ENCODE results near the gene CBY1. TPM values are rescaled to one million over a fixed set of nuclear protein-coding genes. Genes with fewer than 3 reads are reported as not detected.

The CBY1 gene
- total and polyA plus RNA-seq, 4 donors = 16.1 to 53.0 (median 37.8) TPM

DNA sequence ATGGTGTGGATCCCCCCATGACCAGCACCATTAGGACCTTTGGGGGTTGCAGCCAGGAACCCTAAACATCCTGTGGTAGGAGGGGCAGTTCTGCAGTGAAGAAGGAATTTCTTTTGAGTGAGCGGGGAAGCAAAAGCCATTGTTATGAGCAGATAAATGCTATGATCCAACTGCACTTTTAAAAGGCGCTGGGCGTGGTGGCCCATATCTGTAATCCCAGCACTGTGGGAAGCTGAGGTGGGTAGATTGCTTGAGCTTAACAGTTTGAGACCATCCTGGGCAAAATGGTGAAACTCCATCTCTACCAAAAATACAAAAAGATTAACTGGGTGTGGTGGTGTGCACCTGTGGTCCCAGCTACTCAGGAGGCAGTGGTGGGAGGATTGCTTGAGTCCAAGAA lies 19.4 kb downstream of the CBY1 start:
- 100% methylated on average over 1 of the region's 3 CpGs for WGBS (ENCODE audit: insufficient coverage)
- H3K9me3 ChIP-seq (ENCODE audit: control insufficient read depth, insufficient read depth, low read length) = no peaks in the 10 kb centered on the region
- no peak overlapping the region for H3K4me3 ChIP-seq (ENCODE audit: low read depth, low read length)
- DNase-seq (ENCODE audit: low read depth in 4 of 6, low spot score in 6 of 6) = no peak
- no peak overlapping the region for H3K27ac ChIP-seq (ENCODE audit: low read depth, low read length)
- H3K27me3 ChIP-seq (ENCODE audit: control insufficient read depth, insufficient read depth, low read length) = no peaks in the 10 kb centered on the region
- H3K4me1 ChIP-seq (ENCODE audit: control insufficient read depth, insufficient read depth, low read length) = peaks cover 14% of the 10 kb centered on the region
- peaks cover 38% of the 10 kb centered on the region for H3K36me3 ChIP-seq (ENCODE audit: control insufficient read depth, insufficient read depth, low read length)

DNA sequence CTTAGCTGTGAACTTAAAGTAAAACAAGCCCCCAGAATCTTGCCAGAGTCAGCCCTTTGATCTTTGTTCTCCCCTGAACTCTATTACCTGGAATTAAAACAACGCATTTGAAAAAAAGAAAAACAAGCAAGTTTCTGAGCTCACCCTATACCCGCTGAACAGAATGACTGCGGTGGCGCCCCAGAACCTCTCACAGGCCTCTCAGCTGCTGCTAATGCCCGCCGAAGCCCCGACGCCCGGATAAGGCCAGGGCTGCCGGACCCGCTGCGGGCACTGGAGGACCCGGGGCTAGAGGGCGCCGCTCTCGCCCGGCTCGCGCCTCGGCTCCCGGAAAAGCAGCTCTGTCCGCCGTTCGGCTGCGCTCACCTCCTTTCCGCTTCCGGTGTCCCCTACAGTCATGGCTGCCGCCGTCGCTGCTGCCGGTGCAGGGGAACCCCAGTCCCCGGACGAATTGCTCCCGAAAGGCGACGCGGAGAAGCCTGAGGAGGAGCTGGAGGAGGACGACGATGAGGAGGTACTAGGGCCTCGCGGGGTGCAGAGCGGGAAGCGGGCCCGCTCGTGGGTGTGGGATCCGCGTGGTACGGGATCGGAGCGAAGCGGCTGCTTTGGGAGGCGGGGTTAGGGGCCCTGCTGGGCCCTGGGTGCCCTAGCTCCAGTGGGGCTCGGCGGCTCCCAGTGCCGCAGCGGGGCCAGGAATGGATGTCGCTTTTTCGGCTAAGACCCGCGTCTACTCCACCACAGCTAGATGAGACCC lies 25.3 kb downstream of the CBY1 start, which contains the start of gene TOMM22:
Gene TOMM22 (plus strand): TSS at position 376 of the 754 bp plus-strand sequence. CDS start 22 bp downstream, at position 398.
- 0% methylated on average over 57 of the region's 60 CpGs for WGBS (ENCODE audit: insufficient coverage)
- no peaks in the 10 kb centered on the region for H3K27me3 ChIP-seq (ENCODE audit: control insufficient read depth, insufficient read depth, low read length)
- H3K4me3 ChIP-seq (ENCODE audit: low read depth, low read length) = peak within 1 kb of the TSS; percentile 94
- peaks cover 20% of the 10 kb centered on the region for H3K4me1 ChIP-seq (ENCODE audit: control insufficient read depth, insufficient read depth, low read length)
- H3K36me3 ChIP-seq (ENCODE audit: control insufficient read depth, insufficient read depth, low read length) = peaks cover 21% of the 10 kb centered on the region
- peak in 5 of 6 donors; percentile 68 to 96 (median 83) for DNase-seq (ENCODE audit: low read depth in 4 of 6, low spot score in 6 of 6)
- no peaks in the 10 kb centered on the region for H3K9me3 ChIP-seq (ENCODE audit: control insufficient read depth, insufficient read depth, low read length)
- H3K27ac ChIP-seq (ENCODE audit: low read depth, low read length) = no peak within 1 kb of the TSS

DNA sequence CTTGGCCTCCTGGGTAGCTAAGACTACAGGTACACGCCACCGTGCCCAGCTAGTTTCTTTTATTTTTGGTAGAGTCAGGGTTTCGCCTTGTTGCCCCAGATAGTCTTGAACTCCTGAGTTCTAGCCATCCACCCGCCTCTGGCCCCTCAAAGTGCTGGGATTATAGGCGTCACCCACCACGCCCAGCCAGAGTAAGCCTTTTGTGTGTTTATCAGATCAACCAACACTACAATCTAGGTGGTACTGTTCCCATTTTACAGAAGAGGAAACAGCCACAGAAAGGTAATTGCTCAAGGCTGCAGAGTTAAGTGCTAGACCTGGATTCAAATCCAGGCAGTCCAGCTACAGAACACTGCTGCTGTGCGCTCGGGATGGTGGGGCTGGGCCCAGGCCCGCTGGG lies 28.5 kb downstream of the CBY1 start:
- peaks cover 44% of the 10 kb centered on the region for H3K36me3 ChIP-seq (ENCODE audit: control insufficient read depth, insufficient read depth, low read length)
- WGBS (ENCODE audit: insufficient coverage) = 100% methylated on average over 2 of the region's 9 CpGs

DNA sequence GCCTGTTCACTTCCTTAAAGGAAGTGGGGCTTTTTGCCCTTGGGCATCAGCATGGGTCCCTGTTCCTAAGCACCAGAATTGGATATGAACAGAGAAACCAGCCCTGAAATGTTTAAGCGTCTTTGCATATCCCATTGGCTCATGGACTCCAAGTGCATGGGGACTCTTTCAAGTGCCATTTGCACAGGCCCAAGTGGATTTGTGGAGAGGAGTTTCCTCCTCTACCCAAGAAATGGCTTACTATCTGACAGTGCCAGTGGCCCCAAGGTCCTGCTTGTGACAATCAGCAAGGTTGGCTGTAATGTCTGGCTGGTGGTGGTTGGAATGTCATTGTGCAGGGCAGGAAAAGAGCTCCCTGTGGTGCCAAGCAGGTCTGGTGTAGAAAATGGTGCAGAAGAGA lies 29.3 kb downstream of the CBY1 start:
- Histone ChIP-seq H3K4me1 (ENCODE audit: control insufficient read depth, insufficient read depth, low read length) (peaks cover 10% of the 10 kb centered on the region), H3K27me3 (ENCODE audit: control insufficient read depth, insufficient read depth, low read length) (no peaks in the 10 kb centered on the region), H3K27ac (ENCODE audit: low read depth, low read length) (no peak overlapping the region), H3K4me3 (ENCODE audit: low read depth, low read length) (no peak overlapping the region), H3K36me3 (ENCODE audit: control insufficient read depth, insufficient read depth, low read length) (peaks cover 51% of the 10 kb centered on the region), H3K9me3 (ENCODE audit: control insufficient read depth, insufficient read depth, low read length) (no peaks in the 10 kb centered on the region)
- 100% methylated on average over 1 of the region's 1 CpG for WGBS (ENCODE audit: insufficient coverage)
- no peak for DNase-seq (ENCODE audit: low read depth in 4 of 6, low spot score in 6 of 6)

More for the DNA sequence above, 28.5 kb downstream of the CBY1 start:
- Histone ChIP-seq H3K27ac (ENCODE audit: low read depth, low read length) (no peak overlapping the region), H3K4me3 (ENCODE audit: low read depth, low read length) (no peak overlapping the region), H3K27me3 (ENCODE audit: control insufficient read depth, insufficient read depth, low read length) (no peaks in the 10 kb centered on the region), H3K4me1 (ENCODE audit: control insufficient read depth, insufficient read depth, low read length) (peaks cover 17% of the 10 kb centered on the region), H3K9me3 (ENCODE audit: control insufficient read depth, insufficient read depth, low read length) (no peaks in the 10 kb centered on the region)
- DNase-seq (ENCODE audit: low read depth in 4 of 6, low spot score in 6 of 6) = no peak

DNA sequence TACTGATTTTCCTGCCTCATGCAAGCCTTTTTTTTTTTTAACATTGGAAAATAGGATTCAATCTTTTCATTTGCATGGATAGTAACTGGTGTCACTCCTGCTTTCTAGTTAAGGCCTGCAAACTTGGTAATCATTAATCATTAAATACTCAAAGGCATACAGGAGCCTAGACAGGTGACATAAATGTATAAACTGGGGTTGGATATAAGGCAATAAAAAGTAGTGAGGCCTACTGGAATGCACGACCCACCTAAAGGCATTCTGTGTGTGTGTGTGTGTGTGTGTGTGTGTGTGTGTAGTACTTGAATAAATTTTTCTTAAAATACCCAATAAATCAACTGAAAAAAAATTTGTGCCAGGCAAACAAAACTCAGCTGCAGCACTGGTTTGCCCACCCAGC lies 33.2 kb downstream of the CBY1 start:
- peaks cover 61% of the 10 kb centered on the region for H3K36me3 ChIP-seq (ENCODE audit: control insufficient read depth, insufficient read depth, low read length)
- H3K4me1 ChIP-seq (ENCODE audit: control insufficient read depth, insufficient read depth, low read length) = no peaks in the 10 kb centered on the region
- H3K27ac ChIP-seq (ENCODE audit: low read depth, low read length) = no peak overlapping the region
- H3K4me3 ChIP-seq (ENCODE audit: low read depth, low read length) = no peak overlapping the region
- DNase-seq (ENCODE audit: low read depth in 4 of 6, low spot score in 6 of 6) = no peak
- H3K27me3 ChIP-seq (ENCODE audit: control insufficient read depth, insufficient read depth, low read length) = no peaks in the 10 kb centered on the region
- whole genome bisulfite sequencing (ENCODE audit: insufficient coverage) = no CpG with 5 or more reads among the region's 1 CpG
- no peaks in the 10 kb centered on the region for H3K9me3 ChIP-seq (ENCODE audit: control insufficient read depth, insufficient read depth, low read length)

DNA sequence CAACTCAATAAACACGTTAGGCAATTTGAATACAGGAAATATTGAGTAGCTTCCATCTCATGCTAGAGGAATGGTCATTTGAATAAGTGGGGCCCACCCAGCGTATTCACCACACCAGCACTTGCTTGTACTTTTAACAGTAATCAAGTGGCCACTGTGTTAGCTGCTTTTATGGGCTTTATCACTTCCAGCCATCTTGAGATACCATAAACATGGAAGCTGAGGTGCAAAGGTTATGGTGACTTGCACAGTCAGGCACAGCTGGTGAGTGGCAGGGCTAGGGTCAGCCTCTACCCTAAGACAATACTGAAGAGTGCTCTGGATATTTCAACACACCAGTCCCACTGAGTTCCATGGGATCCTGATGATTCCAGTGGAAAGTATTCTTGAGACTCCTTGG lies 37.6 kb downstream of the CBY1 start:
- no CpG with 5 or more reads among the region's 2 CpGs for WGBS (ENCODE audit: insufficient coverage)
- H3K4me1 ChIP-seq (ENCODE audit: control insufficient read depth, insufficient read depth, low read length) = peaks cover 10% of the 10 kb centered on the region
- no peak overlapping the region for H3K4me3 ChIP-seq (ENCODE audit: low read depth, low read length)
- no peaks in the 10 kb centered on the region for H3K9me3 ChIP-seq (ENCODE audit: control insufficient read depth, insufficient read depth, low read length)
- H3K36me3 ChIP-seq (ENCODE audit: control insufficient read depth, insufficient read depth, low read length) = peaks cover 30% of the 10 kb centered on the region
- H3K27ac ChIP-seq (ENCODE audit: low read depth, low read length) = no peak overlapping the region
- no peak for DNase-seq (ENCODE audit: low read depth in 4 of 6, low spot score in 6 of 6)
- no peaks in the 10 kb centered on the region for H3K27me3 ChIP-seq (ENCODE audit: control insufficient read depth, insufficient read depth, low read length)

DNA sequence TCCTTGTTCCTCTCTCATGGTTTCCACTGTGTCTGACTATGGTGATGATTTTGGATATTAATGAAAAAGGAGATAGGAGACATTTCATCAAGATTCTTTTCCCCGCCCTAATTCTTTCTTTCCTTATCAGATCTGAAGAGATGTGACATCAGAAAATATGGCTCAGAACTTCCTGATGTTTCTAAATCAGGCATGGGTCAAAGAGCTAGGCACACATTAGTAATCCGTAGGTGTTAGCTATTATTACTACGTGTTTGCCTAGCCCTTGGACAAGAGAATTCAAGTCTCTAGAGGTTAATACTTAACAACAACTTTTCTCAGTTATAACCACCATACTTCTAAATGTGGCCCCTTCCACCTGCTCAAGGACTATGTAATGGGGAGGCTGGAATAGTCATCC lies 38.5 kb downstream of the CBY1 start:
- peaks cover 13% of the 10 kb centered on the region for H3K4me1 ChIP-seq (ENCODE audit: control insufficient read depth, insufficient read depth, low read length)
- no peak overlapping the region for H3K27ac ChIP-seq (ENCODE audit: low read depth, low read length)
- no peaks in the 10 kb centered on the region for H3K27me3 ChIP-seq (ENCODE audit: control insufficient read depth, insufficient read depth, low read length)
- WGBS (ENCODE audit: insufficient coverage) = no CpG with 5 or more reads among the region's 3 CpGs
- no peaks in the 10 kb centered on the region for H3K9me3 ChIP-seq (ENCODE audit: control insufficient read depth, insufficient read depth, low read length)
- peaks cover 24% of the 10 kb centered on the region for H3K36me3 ChIP-seq (ENCODE audit: control insufficient read depth, insufficient read depth, low read length)
- H3K4me3 ChIP-seq (ENCODE audit: low read depth, low read length) = no peak overlapping the region
- DNase-seq (ENCODE audit: low read depth in 4 of 6, low spot score in 6 of 6) = no peak

DNA sequence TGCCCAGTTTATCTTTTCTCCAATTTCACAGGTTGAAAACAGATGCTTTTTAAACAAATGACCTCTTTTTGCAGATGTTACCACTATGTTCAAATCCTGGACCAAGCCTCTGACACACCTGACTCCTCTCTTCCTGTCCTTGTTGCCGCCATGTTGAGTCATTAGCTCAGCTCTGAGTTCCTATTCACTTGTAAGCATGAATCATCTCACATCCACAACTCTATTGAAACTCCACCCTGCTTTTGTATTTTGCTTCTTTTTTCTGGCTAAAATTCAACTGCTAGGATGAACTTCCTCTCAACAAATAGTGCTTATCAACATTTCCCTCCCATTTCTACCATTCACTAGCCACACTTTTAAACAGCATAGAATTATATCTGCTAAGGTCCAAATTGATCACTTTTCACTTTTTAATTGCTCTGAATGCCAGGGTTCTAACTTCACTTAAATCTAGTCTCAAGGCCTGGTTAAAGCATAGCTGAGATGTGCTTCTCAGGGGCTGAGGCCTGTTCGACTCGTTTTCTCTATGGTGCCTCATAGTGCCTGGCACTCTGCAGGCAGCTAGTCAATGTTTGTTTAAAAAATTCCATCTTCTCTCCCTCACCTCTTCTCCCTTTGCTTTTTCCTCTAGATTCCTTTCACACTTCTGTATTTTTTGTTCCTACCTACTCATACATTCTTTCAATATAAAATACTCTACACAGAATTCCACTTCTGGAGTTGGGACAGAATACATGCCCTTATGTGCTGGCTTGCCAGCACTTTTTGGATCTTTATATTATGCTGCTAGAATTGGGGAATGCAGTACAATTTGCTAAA lies 40.4 kb downstream of the CBY1 start:
- 39% methylated on average over 3 of the region's 3 CpGs for WGBS (ENCODE audit: insufficient coverage)
- no peak for DNase-seq (ENCODE audit: low read depth in 4 of 6, low spot score in 6 of 6)
- no peak overlapping the region for H3K4me3 ChIP-seq (ENCODE audit: low read depth, low read length)
- H3K9me3 ChIP-seq (ENCODE audit: control insufficient read depth, insufficient read depth, low read length) = no peaks in the 10 kb centered on the region
- peaks cover 20% of the 10 kb centered on the region for H3K4me1 ChIP-seq (ENCODE audit: control insufficient read depth, insufficient read depth, low read length)
- H3K27me3 ChIP-seq (ENCODE audit: control insufficient read depth, insufficient read depth, low read length) = no peaks in the 10 kb centered on the region
- H3K27ac ChIP-seq (ENCODE audit: low read depth, low read length) = peak overlapping the region; percentile 61
- peaks cover 11% of the 10 kb centered on the region for H3K36me3 ChIP-seq (ENCODE audit: control insufficient read depth, insufficient read depth, low read length)

DNA sequence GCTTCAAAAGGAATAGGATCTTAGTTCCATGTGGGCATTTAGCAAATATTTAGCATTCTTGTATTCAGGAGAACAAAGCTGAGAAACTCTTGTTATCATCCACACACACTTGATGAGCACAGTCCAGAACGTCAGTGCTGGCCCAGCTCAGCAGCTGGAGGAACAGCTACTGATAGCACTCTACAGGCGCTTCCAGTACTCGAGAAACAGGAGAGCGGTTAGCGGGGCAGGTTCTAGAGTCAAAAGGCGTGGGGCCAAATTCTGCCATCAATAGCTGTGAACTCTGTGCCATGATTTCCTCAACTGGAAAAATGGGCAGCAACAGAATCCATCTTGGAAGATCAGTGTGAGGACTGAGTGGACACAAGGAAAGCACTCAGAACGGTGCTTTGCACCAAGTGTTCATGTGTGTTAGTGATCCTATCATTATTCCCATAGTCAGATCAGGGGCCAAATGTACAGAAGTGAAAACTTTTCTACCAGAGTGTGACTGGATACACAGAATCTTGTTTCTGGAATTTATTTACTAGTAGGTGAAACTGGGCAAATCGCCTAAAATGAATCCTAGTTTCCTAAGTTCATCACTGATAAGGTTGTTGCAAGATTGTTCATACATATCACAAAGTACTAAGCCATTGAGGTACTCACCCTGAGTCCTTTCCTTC lies 41.1 kb downstream of the CBY1 start:
- no peak for DNase-seq (ENCODE audit: low read depth in 4 of 6, low spot score in 6 of 6)
- WGBS (ENCODE audit: insufficient coverage) = 73% methylated on average over 7 of the region's 8 CpGs
- H3K4me1 ChIP-seq (ENCODE audit: control insufficient read depth, insufficient read depth, low read length) = peaks cover 23% of the 10 kb centered on the region
- no peak overlapping the region for H3K4me3 ChIP-seq (ENCODE audit: low read depth, low read length)
- no peaks in the 10 kb centered on the region for H3K27me3 ChIP-seq (ENCODE audit: control insufficient read depth, insufficient read depth, low read length)
- H3K9me3 ChIP-seq (ENCODE audit: control insufficient read depth, insufficient read depth, low read length) = no peaks in the 10 kb centered on the region
- H3K36me3 ChIP-seq (ENCODE audit: control insufficient read depth, insufficient read depth, low read length) = peaks cover 11% of the 10 kb centered on the region
- H3K27ac ChIP-seq (ENCODE audit: low read depth, low read length) = peak overlapping the region; percentile 61

Data from spinal cord (tissue), 10 donors.